Endometrial microvascular endothelial cells (primary cell): ENCODE measurements around the gene SLC22A6. TPM values are rescaled to one million over a fixed set of nuclear protein-coding genes. Genes with fewer than 3 reads are reported as not detected.
"Not testable (repeated sequence)": the region's sequence is repeated elsewhere in the genome, so short reads cannot be mapped to it uniquely, and the experiment has no call there.

Source experiments
- in situ Hi-C: cut with HindIII; loops from 2 replicates; pipeline ENCODE4 v1.10.0; 2017; ENCODE audit warnings: low sequenced_read_pairs, low pct_unique_long_range_greater_than_20kb; ENCODE audit errors: inconsistent ontology term
- total RNA-seq: library from RNA; depleted of rRNA; stranded (reverse); fragments of >200 nt; gene quantifications from one replicate; pipeline ENCODE4 v1.2.3, GENCODE V29; 2015; ENCODE audit errors: inconsistent ontology term

Gene SLC22A6
- total RNA-seq, 1 donor from 2014 or later: not detected

DNA sequence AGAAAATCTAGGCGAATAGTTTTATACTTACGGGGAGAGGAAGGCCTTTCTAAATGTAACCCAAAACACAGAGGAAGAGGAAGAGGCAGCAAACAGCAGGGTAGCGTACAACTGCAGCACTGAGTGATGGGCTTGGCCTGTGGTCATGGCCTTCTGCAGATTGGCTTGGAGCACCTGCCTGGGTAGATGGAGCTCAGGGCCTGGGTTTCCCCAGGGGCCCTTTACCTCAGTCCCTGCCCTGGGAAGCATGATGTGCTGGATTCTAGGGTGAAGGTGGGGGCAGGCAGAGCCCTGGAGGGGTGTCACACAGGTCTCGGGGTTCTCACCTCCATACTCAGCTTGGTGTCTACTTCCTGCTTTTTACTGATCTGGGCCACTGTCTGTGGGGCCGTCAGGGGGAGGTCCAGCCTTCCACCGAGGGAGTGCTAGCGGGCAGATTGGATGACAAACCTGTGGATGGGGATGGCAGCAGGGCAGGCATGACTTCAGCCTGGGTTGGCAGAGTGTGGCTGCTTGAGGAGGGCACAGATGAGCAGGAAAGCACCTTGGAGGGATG, 35.9 kb downstream of the SLC22A6 start:
- in situ Hi-C loops: no loop called here

DNA sequence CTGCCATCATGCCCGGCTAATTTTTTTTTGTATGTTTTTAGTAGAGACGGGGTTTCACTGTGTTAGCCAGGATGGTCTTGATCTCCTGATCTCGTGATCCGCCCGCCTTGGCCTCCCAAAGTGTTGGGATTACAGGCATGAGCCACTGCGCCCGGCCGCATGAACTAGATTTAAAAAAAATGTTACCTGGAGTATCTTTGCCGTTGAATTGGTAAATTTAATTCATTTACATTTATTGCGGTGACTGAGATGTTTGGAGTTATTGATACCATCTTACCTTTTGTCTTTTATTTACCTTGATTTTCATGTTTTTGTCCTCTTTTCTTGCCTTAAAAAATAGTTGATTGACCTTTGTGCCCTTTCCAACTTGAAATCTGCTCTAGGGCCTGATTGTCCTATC, 39.2 kb downstream of the SLC22A6 start:
- in situ Hi-C loops: not testable (repeated sequence)

GRCh38 chr11:62937528-62937927, 47.2 kb downstream of the SLC22A6 start:
- in situ Hi-C loops: not testable (repeated sequence)

GRCh38 chr11:62934496-62934785, 50.3 kb downstream of the SLC22A6 start:
- in situ Hi-C loops: no loop called here

DNA sequence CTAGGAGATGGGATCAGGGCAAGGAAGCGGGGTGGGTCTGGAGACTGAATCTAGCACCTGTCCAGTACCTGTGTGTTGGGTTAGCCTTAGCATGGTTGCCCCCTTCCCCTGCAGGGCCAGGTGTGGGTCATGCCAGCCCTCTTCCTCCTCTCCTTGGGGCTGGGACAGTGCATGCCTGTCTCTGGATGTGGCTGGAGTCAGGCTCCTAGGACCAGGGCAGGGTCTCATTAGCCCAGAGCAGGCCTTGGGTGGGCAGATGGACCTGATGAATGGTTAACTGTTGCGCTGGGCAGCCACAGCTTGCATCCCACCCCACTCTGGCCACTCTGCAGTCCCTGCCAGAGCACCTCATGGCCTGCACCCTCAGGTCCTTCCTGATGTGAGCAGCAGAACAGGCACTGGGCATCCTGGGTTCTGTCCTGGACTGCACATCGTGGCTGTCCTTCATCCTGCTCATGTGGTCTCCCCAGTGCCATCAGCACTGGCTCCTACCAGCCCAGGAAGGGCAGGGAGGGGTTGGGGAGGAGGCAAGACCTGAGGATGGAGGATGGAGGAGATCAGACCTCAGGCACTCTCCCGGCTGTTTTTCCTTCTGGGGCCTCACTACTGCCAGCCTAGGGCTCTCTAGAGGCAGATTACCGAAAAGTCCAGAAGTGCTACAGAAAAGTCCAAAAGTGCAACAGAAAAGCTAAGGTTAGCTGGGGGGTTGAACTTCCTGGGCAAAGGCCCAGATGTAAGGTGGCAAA, 50.8 kb downstream of the SLC22A6 start:
- in situ Hi-C loops: no loop called here

DNA sequence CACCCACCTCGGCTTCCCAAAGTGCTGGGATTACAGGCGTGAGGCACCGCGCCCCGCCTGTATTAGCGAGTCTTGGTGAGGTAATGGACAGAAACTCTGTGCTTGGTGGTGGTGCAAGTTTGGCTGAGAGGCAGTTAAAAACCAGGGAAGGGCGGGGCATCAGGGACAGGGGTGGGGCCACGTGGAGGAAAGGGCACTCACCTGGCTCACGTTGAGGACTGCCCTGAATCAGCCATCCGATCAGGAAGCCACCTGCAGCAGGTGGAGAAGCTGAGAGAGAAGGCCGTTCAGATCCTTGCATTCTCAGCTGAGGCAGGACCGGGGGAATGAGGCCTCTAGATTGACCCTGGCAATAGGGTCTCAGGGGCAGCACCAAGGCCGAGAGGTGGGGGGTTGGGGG, 51.5 kb downstream of the SLC22A6 start:
- in situ Hi-C loops: no loop called here

DNA sequence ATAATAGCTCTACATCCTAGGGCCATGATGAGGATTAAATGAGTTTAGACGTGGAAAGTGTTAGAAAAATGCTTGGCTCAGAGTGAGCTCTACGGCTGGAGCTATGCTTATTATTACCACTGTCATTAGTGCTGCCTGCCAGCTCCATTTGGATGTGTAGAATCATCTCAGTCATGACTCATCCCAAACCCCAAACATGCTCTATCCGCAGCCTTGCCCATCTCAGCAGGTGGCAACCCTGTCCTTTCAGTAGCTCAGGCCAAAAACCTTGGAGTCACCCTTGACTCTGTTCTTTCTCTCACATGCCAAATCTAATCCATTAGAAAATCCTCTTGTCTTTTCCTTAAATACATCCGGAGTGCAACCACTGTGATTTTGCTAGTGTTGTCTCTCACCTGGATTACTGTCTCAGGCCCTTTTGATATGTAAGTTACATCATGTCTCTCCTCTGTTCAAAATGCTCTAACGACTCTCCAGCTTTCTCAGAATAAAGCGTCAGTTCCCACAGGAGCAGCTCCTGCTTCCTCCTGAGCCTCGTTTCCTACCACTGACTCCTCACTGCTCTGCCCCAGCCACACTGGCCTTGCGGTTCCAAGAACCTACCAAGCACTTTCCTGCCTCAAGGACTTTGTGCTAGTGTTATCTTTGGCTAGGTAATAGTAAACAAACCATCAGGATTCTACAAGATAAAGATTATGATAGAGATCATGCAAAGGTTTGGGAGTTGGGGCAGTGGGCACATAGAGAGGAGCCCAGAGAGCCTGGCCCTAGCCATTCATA, 53.1 kb downstream of the SLC22A6 start:
- in situ Hi-C loops: no loop called here

DNA sequence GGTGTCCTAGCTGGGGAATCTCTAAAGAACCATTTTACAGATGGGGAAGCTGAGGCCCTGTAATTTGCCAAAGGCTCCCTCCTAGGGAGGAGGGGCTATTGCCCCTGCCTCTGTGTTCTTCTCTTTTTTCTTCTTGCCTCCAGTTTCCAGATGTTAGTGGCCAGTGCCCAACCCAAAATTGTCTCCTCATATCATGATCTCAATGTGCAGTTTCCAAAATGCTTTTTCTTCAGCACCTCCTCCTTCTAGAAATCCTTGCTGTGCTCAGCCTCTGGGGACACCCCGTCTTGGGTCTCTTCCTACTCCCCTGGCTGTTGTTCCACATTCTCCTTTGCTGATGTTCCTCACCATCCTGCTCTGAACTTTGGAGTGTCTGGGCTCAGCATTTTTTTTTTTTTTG, 54.1 kb downstream of the SLC22A6 start:
- in situ Hi-C loops: no loop called here

DNA sequence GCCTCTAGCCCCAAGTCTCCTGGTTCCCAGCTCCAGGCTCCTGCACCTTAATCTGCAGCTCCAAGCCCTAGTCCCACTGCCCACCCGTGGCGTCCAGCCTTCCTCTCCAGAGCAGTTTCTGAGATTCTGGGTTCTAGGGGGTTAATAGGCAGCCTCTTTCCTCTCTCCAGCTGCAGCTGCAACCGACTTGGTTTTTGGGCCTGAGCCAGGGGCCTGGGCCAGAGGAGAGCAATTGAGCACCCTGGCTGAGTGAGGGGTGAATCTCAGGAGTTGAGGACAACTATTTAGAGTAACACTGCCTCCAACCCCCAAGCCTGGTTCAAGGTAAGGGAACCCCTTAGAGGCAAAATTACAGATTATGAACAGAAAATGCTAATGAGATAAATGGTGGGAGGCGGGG, 54.6 kb downstream of the SLC22A6 start:
- in situ Hi-C loops: no loop called here

GRCh38 chr11:62928011-62928410, 56.8 kb downstream of the SLC22A6 start:
- in situ Hi-C loops: no loop called here

DNA sequence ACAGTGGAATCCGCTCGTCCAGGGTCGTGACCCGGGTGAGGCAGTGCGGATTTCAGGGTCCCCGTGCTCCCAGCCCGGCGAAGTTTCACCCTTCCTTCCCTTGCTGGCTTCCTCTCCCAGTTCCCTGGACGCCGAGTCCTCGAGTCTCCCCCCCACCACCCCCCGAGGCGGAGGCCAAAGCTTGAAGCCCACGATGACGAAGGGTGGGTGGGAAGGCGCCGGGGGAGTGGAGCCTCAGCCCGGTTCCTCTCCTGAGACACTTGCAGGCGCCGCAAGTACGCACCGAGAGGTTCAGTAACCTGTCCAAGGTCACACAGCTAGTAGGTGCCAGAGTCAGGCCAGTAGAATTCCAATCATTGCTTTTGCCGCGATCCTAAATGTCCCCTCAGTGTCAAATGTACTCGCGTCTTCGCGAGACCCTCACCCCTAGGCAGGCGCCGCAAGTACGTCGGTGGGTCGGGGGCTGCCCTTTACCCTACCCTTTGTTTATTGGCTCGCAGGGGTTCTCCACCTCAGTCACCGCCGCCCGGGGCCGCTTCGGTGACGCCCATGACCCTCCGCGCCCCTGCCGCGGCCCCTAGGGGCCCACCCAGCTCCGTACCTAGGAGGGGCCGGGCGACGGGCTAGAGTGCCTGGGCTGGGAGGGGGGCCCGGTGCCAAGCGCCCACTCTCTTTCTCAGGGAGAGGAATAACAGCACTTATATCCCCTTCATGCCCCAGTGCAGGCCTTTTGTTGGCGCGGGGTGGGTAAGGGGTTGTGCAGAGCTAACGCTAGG, 57.9 kb downstream of the SLC22A6 start:
- in situ Hi-C loops: no loop called here

Other genes with a start within 250 kb of the SLC22A6 start
- 9.9 TPM for gene ZBTB3, start 230.8 kb downstream of the SLC22A6 start, total RNA-seq
- 85.5 TPM for gene POLR2G, start 223.4 kb downstream of the SLC22A6 start, total RNA-seq
- 22.1 TPM for gene TAF6L, start 213.6 kb downstream of the SLC22A6 start, total RNA-seq
- gene TMEM179B, start 197.6 kb downstream of the SLC22A6 start, total RNA-seq: 91.6 TPM
- gene TMEM223, start 193.0 kb downstream of the SLC22A6 start, total RNA-seq: 27.6 TPM
- gene NXF1, start 179.5 kb downstream of the SLC22A6 start, total RNA-seq: 45.7 TPM
- 33.4 TPM for gene STX5, start 152.9 kb downstream of the SLC22A6 start, total RNA-seq
- not detected for gene TEX54, start 152.1 kb downstream of the SLC22A6 start, total RNA-seq
- 49.7 TPM for gene WDR74, start 145.4 kb downstream of the SLC22A6 start, total RNA-seq
- gene SLC3A2, start 104.1 kb downstream of the SLC22A6 start, total RNA-seq: 224 TPM
- gene CHRM1, start 63.6 kb downstream of the SLC22A6 start, total RNA-seq: not detected
- not detected for gene SLC22A8, start 30.9 kb upstream of the SLC22A6 start, total RNA-seq
- not detected for gene SLC22A24, start 159.3 kb upstream of the SLC22A6 start, total RNA-seq